Measurements from ENCODE around the gene KIF20B. TPM values are rescaled to one million over a fixed set of nuclear protein-coding genes. Genes with fewer than 3 reads are reported as not detected.
"Not testable (repeated sequence)": the region's sequence is repeated elsewhere in the genome, so short reads cannot be mapped to it uniquely, and the experiment has no call there.

Gene KIF20B
- total RNA-seq, 3 donors from 2014 or later: 28.0 to 28.8 (median 28.4) TPM

GRCh38 chr10:89813546-89813945 is 112.2 kb downstream of the KIF20B start:
- H3K4me3 Mint-ChIP-seq: no peak overlapping the region

GRCh38 chr10:89814278-89814677 is 112.9 kb downstream of the KIF20B start:
- H3K36me3 Mint-ChIP-seq (ENCODE audit: insufficient read depth): no peaks in the 10 kb centered on the region
- H3K4me3 Mint-ChIP-seq: no peak overlapping the region
- H3K9me3 Mint-ChIP-seq: no peaks in the 10 kb centered on the region
- H3K27me3 Mint-ChIP-seq (ENCODE audit: low read depth): peaks cover 6% of the 10 kb centered on the region
- DNase-seq (no peak), ATAC-seq (no peak)
- no peaks in the 10 kb centered on the region for H3K4me1 Mint-ChIP-seq (ENCODE audit: low read depth)

More at GRCh38 chr10:89813546-89813945, 112.2 kb downstream of the KIF20B start:
- peaks cover 3% of the 10 kb centered on the region for H3K27me3 Mint-ChIP-seq (ENCODE audit: low read depth)
- ATAC-seq: no peak
- no peaks in the 10 kb centered on the region for H3K4me1 Mint-ChIP-seq (ENCODE audit: low read depth)
- no peaks in the 10 kb centered on the region for H3K9me3 Mint-ChIP-seq
- H3K36me3 Mint-ChIP-seq (ENCODE audit: insufficient read depth): no peaks in the 10 kb centered on the region
- no peak for DNase-seq

GRCh38 chr10:89815049-89815853 is 113.9 kb downstream of the KIF20B start:
- no peak for DNase-seq
- no peak for ATAC-seq
- no peaks in the 10 kb centered on the region for H3K36me3 Mint-ChIP-seq (ENCODE audit: insufficient read depth)
- H3K9me3 Mint-ChIP-seq: no peaks in the 10 kb centered on the region
- H3K27me3 Mint-ChIP-seq (ENCODE audit: low read depth): peaks cover 12% of the 10 kb centered on the region
- no peak overlapping the region for H3K4me3 Mint-ChIP-seq
- H3K4me1 Mint-ChIP-seq (ENCODE audit: low read depth): no peaks in the 10 kb centered on the region

- H3K36me3 Mint-ChIP-seq (ENCODE audit: insufficient read depth); H3K9me3 Mint-ChIP-seq: not testable (repeated sequence)
Measured at GRCh38 chr10:89819008-89819407, 117.6 kb downstream of the KIF20B start.

More at GRCh38 chr10:89819008-89819407, 117.6 kb downstream of the KIF20B start:
- not testable (repeated sequence) for H3K4me1 Mint-ChIP-seq (ENCODE audit: low read depth); DNase-seq; ATAC-seq; H3K4me3 Mint-ChIP-seq; H3K27me3 Mint-ChIP-seq (ENCODE audit: low read depth)

Other genes starting within 250 kb of the KIF20B start
- gene SLC16A12, start 166.0 kb upstream of the KIF20B start, total RNA-seq: not detected
- gene PANK1, start 56.3 kb upstream of the KIF20B start, total RNA-seq: 1 to 10 TPM; 1.3 to 2.7 (median 2.1) TPM